ENCODE measurements around the gene STK35. TPM values are rescaled to one million over a fixed set of nuclear protein-coding genes. Genes with fewer than 3 reads are reported as not detected.
A peak's percentile ranks its signal among the peaks of the same experiment; 100 is the strongest.

The STK35 gene
- total RNA-seq, 4 donors from 2014 or later, result 15.6 to 20.3 (median 17.9) TPM

- 79 to 91% methylated on average over 3 of the region's 3 CpGs for WGBS, 2 donors
- Histone ChIP-seq H3K4me1 (peaks cover 0 to 17% of the 10 kb centered on the region in 2 donors), H3K9me3 (no peaks in the 10 kb centered on the region), H3K27ac (peak overlapping the region in 1 of 3 donors; percentile 38), H3K4me3 (replicated peaks in 1 of 3) (no peak overlapping the region), H3K27me3 (no peaks in the 10 kb centered on the region), H3K36me3 (peaks cover 0 to 6% of the 10 kb centered on the region in 2 donors)
- TF ChIP-seq POLR2A (IDR thresholded peaks at IDR 0.05) (no peak), CTCF (IDR thresholded peaks at IDR 0.05) (no peak)
- no peak for DNase-seq
- intact Hi-C loops (cut with DNase I), result no loop called here
Observed at GRCh38 chr20:2152317-2152716, 50.7 kb downstream of the STK35 start.

GRCh38 chr20:2153326-2153725, 51.7 kb downstream of the STK35 start:
- TF ChIP-seq CTCF (IDR thresholded peaks at IDR 0.05) (no peak), POLR2A (IDR thresholded peaks at IDR 0.05) (no peak)

GRCh38 chr20:2156224-2156623, 54.6 kb downstream of the STK35 start:
- TF ChIP-seq CTCF (IDR thresholded peaks at IDR 0.05) (no peak), POLR2A (IDR thresholded peaks at IDR 0.05) (no peak)
- intact Hi-C loops (cut with DNase I), result no loop called here

More at GRCh38 chr20:2153326-2153725, 51.7 kb downstream of the STK35 start:
- H3K27ac ChIP-seq, result no peak overlapping the region
- intact Hi-C loops (cut with DNase I), result no loop called here
- no peaks in the 10 kb centered on the region for H3K9me3 ChIP-seq
- no peak for DNase-seq
- 95 to 97% methylated on average over 4 of the region's 4 CpGs for WGBS, 2 donors
- peaks cover 0 to 17% of the 10 kb centered on the region in 2 donors for H3K4me1 ChIP-seq
- H3K27me3 ChIP-seq, result no peaks in the 10 kb centered on the region
- H3K4me3 ChIP-seq (replicated peaks in 1 of 3), result no peak overlapping the region
- H3K36me3 ChIP-seq, result peaks cover 0 to under 1% of the 10 kb centered on the region in 2 donors

GRCh38 chr20:2156666-2157624, 55.3 kb downstream of the STK35 start:
- H3K36me3 ChIP-seq, result no peaks in the 10 kb centered on the region
- intact Hi-C loops (cut with DNase I), result no loop called here
- 90 to 93% methylated on average over 11 of the region's 11 CpGs for WGBS, 2 donors
- TF ChIP-seq POLR2A (IDR thresholded peaks at IDR 0.05), result no peak
- H3K27ac ChIP-seq, result no peak overlapping the region
- no peak for DNase-seq
- H3K4me3 ChIP-seq (replicated peaks in 1 of 3), result no peak overlapping the region
- H3K4me1 ChIP-seq, result peaks cover 0 to 7% of the 10 kb centered on the region in 2 donors
- no peaks in the 10 kb centered on the region for H3K27me3 ChIP-seq
- H3K9me3 ChIP-seq, result no peaks in the 10 kb centered on the region

More at GRCh38 chr20:2156224-2156623, 54.6 kb downstream of the STK35 start:
- Histone ChIP-seq H3K4me1 (peaks cover 0 to 14% of the 10 kb centered on the region in 2 donors), H3K27me3 (no peaks in the 10 kb centered on the region), H3K27ac (no peak overlapping the region), H3K36me3 (no peaks in the 10 kb centered on the region), H3K4me3 (replicated peaks in 1 of 3) (no peak overlapping the region), H3K9me3 (no peaks in the 10 kb centered on the region)
- no peak for DNase-seq
- 93 to 94% methylated on average over 4 of the region's 4 CpGs for WGBS, 2 donors

- intact Hi-C loops (cut with DNase I), result no loop called here
- Histone ChIP-seq H3K9me3 (no peaks in the 10 kb centered on the region), H3K27me3 (no peaks in the 10 kb centered on the region), H3K4me3 (replicated peaks in 1 of 3) (no peak overlapping the region), H3K27ac (no peak overlapping the region), H3K36me3 (no peaks in the 10 kb centered on the region), H3K4me1 (no peaks in the 10 kb centered on the region)
- no peak for DNase-seq
- 74 to 77% methylated on average over 11 to 12 of the region's 12 CpGs for WGBS, 2 donors
- TF ChIP-seq CTCF (IDR thresholded peaks at IDR 0.05), result no peak
- TF ChIP-seq POLR2A (IDR thresholded peaks at IDR 0.05), result no peak
Observed at GRCh38 chr20:2162125-2162822, 60.6 kb downstream of the STK35 start.
